DND-41 (cell line): ENCODE data around the gene ASL.

Experiments
- ATAC-seq: fragments of 200-7000 bp; cut with Tn5 transposase; 3 replicates; pipeline ENCODE4 v1.9.1; 2021; ENCODE audit warnings: low read depth; ENCODE audit not compliant: insufficient read depth
- DNase-seq: peaks from one replicate; pipeline ENCODE4 v3.0.0-alpha.2; 2020
- H2AFZ ChIP-seq: 2 replicates; pipeline ENCODE4 v1.6.0; 2012; ENCODE audit warnings: low read depth, low read length
- H3K27ac ChIP-seq: 2 replicates; pipeline ENCODE4 v1.5.1; 2012; ENCODE audit warnings: low read length, inconsistent platforms
- H3K27me3 ChIP-seq: fragments of 200-600 bp; sonication (generic); 2 replicates; pipeline ENCODE4 v1.6.0; 2012; ENCODE audit warnings: low read length, mild to moderate bottlenecking, inconsistent platforms; ENCODE audit not compliant: insufficient read depth, poor library complexity
- H3K36me3 ChIP-seq: 2 replicates; pipeline ENCODE4 v1.5.1; 2012; ENCODE audit warnings: low read length, inconsistent platforms; ENCODE audit not compliant: insufficient read depth
- H3K4me1 ChIP-seq: 2 replicates; pipeline ENCODE4 v1.5.1; 2012; ENCODE audit warnings: mild to moderate bottlenecking, low read length; ENCODE audit not compliant: insufficient read depth
- H3K4me2 ChIP-seq: 2 replicates; pipeline ENCODE4 v1.6.0; 2012; ENCODE audit warnings: mild to moderate bottlenecking, moderate library complexity, low read length, inconsistent platforms; ENCODE audit not compliant: insufficient read depth
- H3K4me3 ChIP-seq, 2 experiments: fragments of 200-600 bp in 1 of 2; shearing (Covaris generic) in 1 of 2; 2 replicates each; pipeline ENCODE4 v1.5.1; 2012 to 2016; ENCODE audit warnings: inconsistent platforms in 2 of 2, low read length in 2 of 2, mild to moderate bottlenecking in 2 of 2, low read depth in 1 of 2, moderate library complexity in 1 of 2
- H3K79me2 ChIP-seq: 2 replicates; pipeline ENCODE4 v1.6.0; 2012; ENCODE audit warnings: low read length, inconsistent platforms; ENCODE audit not compliant: insufficient read depth
- H3K9ac ChIP-seq: 2 replicates; pipeline ENCODE4 v1.6.0; 2012; ENCODE audit warnings: low read depth, mild to moderate bottlenecking, inconsistent platforms, low read length, moderate library complexity
- H3K9me3 ChIP-seq: 2 replicates; pipeline ENCODE4 v1.5.1; 2012; ENCODE audit warnings: low read length, moderate library complexity, mild to moderate bottlenecking, inconsistent platforms; ENCODE audit not compliant: insufficient read depth, severe bottlenecking
- H4K20me1 ChIP-seq: 2 replicates; pipeline ENCODE4 v1.6.0; 2012; ENCODE audit warnings: low read length; ENCODE audit not compliant: insufficient read depth
- EZH2 ChIP-seq: IDR thresholded peaks from 3 replicates; pipeline ENCODE4 v1.6.1; 2012; ENCODE audit warnings: borderline replicate concordance, low read depth, mild to moderate bottlenecking, moderate library complexity, low read length, inconsistent platforms; ENCODE audit not compliant: severe bottlenecking
- TF ChIP-seq, protein P1 (sequence below): IDR thresholded peaks from 2 replicates; pipeline ENCODE4 v1.5.1; 2012; ENCODE audit warnings: borderline replicate concordance, low read length, moderate library complexity, mild to moderate bottlenecking; ENCODE audit not compliant: poor library complexity, severe bottlenecking; ENCODE audit errors: extremely low read depth

Gene ASL

DNA sequence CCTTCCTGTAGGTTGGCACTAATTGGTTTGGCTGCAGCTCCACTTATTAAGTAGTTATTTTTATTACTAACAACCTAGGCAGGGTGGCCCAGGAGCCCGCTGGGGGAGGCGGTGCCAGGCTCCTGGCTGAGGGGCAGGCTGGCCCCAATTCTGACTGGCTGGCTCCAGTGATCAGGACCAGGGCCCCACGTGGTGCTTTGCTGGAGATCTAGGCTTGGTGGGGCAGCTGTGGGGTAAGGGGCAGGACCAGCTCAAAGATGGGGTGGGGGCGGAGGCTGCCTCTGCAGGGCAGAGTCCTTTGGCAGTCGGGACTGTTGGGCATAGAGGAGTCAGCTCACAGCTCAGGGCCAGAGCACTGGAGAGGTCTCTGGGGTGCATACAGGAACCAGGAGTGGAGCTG is 2.4 kb downstream of the ASL start:
- Histone ChIP-seq H3K9me3 (no peaks in the 10 kb centered on the region), H2AFZ (no peak overlapping the region), H4K20me1 (no peaks in the 10 kb centered on the region), H3K9ac (no peak overlapping the region), H3K4me1 (peaks cover 10% of the 10 kb centered on the region), H3K27me3 (no peaks in the 10 kb centered on the region), H3K36me3 (no peaks in the 10 kb centered on the region), H3K4me2 (no peak overlapping the region), H3K4me3 (no peak overlapping the region), H3K79me2 (no peaks in the 10 kb centered on the region), H3K27ac (no peak overlapping the region)
- DNase-seq (no peak), ATAC-seq (no peak)
- TF ChIP-seq, protein P1, sequence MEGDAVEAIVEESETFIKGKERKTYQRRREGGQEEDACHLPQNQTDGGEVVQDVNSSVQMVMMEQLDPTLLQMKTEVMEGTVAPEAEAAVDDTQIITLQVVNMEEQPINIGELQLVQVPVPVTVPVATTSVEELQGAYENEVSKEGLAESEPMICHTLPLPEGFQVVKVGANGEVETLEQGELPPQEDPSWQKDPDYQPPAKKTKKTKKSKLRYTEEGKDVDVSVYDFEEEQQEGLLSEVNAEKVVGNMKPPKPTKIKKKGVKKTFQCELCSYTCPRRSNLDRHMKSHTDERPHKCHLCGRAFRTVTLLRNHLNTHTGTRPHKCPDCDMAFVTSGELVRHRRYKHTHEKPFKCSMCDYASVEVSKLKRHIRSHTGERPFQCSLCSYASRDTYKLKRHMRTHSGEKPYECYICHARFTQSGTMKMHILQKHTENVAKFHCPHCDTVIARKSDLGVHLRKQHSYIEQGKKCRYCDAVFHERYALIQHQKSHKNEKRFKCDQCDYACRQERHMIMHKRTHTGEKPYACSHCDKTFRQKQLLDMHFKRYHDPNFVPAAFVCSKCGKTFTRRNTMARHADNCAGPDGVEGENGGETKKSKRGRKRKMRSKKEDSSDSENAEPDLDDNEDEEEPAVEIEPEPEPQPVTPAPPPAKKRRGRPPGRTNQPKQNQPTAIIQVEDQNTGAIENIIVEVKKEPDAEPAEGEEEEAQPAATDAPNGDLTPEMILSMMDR: no peak
- no peak for TF ChIP-seq EZH2

DNA sequence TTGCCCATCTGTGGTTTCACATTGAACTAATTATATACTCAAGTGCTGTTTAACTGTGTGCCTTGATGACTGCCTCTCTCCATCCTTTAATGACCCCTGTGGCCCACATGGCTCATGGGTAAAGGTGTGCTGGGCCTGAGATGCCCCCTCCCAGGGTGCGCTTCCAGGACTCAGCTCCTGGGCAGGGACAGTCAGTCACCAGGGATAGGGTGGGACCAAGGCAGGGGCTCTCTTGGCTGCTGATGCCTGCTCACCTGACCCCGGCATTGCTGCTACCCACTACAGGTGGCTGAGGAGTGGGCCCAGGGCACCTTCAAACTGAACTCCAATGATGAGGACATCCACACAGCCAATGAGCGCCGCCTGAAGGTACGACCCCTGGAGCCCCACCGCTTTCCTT is 6.5 kb downstream of the ASL start:
- Histone ChIP-seq H3K27ac (no peak overlapping the region), H3K36me3 (no peaks in the 10 kb centered on the region), H3K4me3 (no peak overlapping the region), H3K4me2 (no peak overlapping the region), H3K79me2 (no peaks in the 10 kb centered on the region), H3K9ac (no peak overlapping the region), H2AFZ (no peak overlapping the region), H4K20me1 (no peaks in the 10 kb centered on the region), H3K4me1 (no peaks in the 10 kb centered on the region), H3K27me3 (no peaks in the 10 kb centered on the region), H3K9me3 (no peaks in the 10 kb centered on the region)
- TF ChIP-seq, protein P1: no peak
- no peak for TF ChIP-seq EZH2
- DNase-seq: no peak
- no peak for ATAC-seq

DNA sequence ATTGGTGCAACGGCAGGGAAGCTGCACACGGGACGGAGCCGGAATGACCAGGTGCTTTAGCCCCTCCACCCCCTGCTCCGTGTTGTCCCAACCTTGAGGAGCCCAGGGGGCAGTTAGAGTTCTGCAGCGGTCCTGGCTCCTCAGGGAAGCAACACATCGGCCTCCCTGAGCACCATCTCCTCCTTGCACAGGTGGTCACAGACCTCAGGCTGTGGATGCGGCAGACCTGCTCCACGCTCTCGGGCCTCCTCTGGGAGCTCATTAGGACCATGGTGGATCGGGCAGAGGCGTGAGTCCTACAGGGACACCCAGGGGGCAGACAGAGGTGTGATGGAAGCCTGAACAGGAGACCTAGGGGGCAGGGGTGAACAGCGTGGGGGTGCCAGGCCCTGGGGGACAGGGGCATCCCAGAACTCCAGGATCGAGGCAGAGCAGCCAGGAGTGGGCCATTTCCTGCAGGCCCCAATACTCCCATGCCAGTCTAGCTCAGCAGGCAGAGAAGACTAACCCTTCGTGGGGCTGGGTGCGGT is 7.3 kb downstream of the ASL start:
- no peak for TF ChIP-seq EZH2
- TF ChIP-seq, protein P1: no peak
- ATAC-seq: no peak
- Histone ChIP-seq H3K4me3 (no peak overlapping the region), H4K20me1 (no peaks in the 10 kb centered on the region), H3K9me3 (no peaks in the 10 kb centered on the region), H3K36me3 (no peaks in the 10 kb centered on the region), H2AFZ (no peak overlapping the region), H3K79me2 (no peaks in the 10 kb centered on the region), H3K9ac (no peak overlapping the region), H3K4me1 (no peaks in the 10 kb centered on the region), H3K27ac (no peak overlapping the region), H3K4me2 (no peak overlapping the region), H3K27me3 (no peaks in the 10 kb centered on the region)
- DNase-seq: no peak

DNA sequence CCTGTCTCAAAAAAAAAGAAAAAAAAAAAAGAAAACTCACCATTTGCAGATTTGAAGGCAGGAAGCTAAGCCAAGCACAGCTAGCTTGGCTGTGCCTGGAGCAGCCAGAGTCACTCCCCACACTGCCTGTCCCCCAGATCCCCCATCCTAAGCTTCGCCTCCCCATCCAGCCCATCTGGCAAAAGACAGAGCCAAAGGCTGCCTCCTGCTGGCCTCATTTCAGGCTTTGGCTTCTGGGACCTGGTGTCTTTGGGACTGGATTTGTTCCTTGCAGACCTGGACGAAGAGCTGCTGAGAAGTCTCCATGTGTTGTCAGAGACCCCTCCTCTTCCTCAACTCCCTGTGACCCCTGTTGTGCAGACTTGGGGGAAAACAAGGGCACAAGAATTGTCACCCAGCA is 8.1 kb downstream of the ASL start:
- no peak overlapping the region for H2AFZ ChIP-seq
- no peaks in the 10 kb centered on the region for H3K9me3 ChIP-seq
- no peak for DNase-seq

More for the DNA sequence above, 8.1 kb downstream of the ASL start:
- TF ChIP-seq, protein P1: peak; percentile 24
- no peak for TF ChIP-seq EZH2
- no peak for ATAC-seq
- no peak overlapping the region for H3K27ac ChIP-seq
- H3K4me3 ChIP-seq: no peak overlapping the region
- no peak overlapping the region for H3K4me2 ChIP-seq
- H3K4me1 ChIP-seq: no peaks in the 10 kb centered on the region
- H3K27me3 ChIP-seq: no peaks in the 10 kb centered on the region
- no peaks in the 10 kb centered on the region for H3K79me2 ChIP-seq
- no peaks in the 10 kb centered on the region for H4K20me1 ChIP-seq
- no peaks in the 10 kb centered on the region for H3K36me3 ChIP-seq
- no peak overlapping the region for H3K9ac ChIP-seq
